Cortex of kidney (tissue), 1 donor: ENCODE results near the gene SRBD1.

Experiments
- DNase-seq: peaks from one replicate; lab custom pipeline; 2025; lab: John Stamatoyannopoulos, UW

SRBD1 gene

DNA sequence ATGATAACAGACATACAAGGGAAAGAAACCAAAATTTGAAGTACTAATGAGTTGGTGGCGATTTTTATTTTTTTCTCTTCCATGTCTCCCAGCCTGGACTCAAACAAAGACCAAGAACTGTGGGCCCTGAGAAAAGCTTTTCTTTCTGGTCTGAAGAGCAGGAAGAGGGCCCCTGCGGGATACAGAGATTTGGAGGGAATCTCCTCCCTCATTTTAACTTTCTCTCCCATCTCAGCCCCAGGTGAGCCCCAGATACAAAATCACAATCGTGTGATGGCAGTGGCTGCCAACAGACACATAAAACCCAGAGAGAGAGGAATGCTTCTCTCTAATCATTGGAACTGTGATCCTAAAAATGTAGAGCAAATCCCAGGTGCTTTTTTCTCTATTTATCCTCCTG is 20.9 kb upstream of the SRBD1 start:
- no peak for DNase-seq

DNA sequence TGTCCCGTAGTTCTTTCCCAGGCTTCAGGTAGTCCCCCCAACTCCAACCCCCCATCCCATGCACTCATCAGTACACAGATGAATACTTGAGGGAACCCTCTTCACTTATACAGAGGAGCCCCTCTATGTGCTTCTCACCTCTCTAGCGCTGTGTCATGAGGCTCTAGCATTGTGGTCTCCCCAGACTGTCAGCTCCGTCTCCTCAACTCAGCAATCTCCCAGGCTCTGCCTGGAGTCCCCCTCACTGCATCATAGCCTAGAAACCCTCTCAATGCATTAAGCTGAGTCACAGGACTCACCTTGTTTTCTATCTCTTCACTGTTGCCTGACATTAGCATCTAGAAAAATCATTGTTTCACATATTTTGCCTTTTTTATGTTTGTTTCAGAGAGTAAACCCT is 20.3 kb upstream of the SRBD1 start:
- DNase-seq = no peak

DNA sequence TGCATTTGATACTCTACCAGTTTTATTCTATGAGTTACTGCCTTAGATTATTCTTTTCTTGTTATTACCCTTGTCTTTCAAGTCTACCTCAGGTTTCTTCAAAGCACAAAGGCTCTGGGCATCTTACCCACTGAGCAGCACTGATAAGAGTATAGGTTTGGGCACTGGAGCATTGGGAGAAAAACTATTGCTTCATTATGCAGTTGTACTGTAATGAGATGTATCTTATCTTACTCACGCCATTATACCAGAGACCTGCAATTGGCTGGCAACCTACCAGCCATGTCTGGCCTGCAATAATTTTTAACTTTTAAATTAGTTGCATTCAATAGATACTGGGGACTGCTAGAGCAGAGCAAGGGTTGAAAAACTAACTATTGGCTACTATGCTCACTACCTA is 18.9 kb upstream of the SRBD1 start:
- DNase-seq = no peak

DNA sequence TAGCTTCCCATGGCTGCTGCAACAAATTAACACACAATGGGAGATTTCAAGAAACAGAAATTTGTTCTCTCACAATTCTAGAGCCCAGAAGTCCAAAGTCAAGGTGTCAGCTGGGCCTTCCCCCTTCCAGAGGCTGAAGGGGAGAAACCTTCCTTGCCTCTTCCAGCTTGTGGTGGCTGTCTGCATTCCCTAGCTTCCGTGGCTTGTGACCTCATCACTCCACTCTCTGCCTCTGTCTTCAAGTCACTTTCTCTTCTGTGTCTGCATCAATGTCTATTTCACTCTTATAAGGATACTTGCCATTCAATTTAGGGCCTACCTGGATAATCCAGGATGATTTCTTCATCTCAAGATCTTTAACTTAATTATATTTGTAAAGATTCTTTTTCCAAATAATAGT is 16.8 kb upstream of the SRBD1 start:
- no peak for DNase-seq

DNA sequence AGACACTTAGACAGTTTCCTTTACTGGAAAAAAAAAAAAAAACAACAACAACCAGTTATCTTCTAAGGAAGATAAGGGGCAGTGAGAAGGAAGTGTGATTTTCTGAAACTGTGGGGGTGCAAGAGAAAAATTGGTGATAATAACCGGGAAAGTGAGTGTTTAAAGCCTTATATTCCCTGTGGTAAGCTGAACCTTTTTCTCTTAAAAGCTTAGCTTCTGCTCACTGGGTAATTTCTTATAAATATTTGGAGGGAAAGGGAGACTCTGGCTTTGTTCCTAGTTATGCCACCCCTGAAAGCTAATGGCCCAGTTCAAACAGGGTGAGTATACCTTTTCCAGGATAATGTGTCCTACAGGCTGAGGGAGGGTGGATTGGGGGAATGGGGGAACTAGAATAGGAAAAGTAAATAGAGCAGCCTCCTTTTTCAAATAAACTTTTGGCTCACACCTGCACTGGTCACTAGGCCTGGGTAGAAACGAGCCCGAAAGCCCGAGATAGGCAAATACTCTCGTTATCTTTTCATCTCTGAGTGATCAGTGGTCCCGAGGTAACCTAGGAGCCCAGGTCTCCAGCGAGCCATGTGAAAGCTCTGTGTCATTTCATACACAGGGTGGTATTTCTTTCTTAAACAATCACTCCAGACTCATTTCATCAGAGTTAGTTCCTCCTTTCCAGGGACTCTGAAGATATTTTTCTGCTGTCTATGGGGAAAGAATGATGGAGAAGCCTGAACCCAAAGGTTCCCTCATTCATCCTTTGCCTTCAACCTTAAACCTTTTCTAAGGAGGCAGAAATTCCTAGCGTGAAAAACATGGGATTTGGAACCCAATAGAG is 15.5 kb upstream of the SRBD1 start:
- DNase-seq = no peak

DNA sequence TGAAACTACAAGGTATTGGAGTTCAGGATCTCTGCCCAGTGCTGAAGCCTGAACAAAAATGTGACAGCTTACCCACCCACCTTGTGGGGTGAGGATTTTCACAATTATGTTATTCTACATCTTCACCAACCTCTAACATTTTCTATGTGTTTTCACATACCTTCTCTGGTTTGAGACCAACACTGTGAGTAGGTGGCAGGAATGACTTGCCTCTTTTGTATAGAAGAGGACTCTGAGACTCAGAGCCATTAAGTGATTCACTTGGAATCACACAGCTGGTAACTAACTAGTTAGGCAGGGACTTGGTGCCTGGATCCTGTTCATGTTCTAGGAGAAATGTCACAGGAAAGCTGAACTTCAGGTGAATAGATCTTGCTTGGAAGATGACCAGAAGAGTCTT is 14.8 kb upstream of the SRBD1 start:
- DNase-seq = no peak

DNA sequence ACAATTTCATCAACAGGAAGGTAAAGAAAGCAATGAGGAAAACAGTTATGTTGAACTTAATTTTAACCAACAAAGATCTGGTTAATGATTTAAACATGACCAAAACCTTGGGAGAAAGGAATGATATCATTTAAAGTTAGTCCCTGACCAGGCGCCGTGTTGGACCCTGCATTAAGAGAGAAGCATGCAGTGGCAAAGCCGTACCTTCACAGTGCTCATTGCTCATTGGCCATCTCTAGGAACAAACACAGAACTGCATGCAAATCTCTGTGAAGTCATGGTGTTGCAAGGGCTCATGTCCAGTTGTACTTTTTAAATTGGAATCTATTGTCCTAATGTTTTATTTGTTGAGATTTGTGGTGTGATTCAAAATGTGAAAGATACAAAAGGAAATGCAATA is 12.0 kb upstream of the SRBD1 start:
- no peak for DNase-seq

DNA sequence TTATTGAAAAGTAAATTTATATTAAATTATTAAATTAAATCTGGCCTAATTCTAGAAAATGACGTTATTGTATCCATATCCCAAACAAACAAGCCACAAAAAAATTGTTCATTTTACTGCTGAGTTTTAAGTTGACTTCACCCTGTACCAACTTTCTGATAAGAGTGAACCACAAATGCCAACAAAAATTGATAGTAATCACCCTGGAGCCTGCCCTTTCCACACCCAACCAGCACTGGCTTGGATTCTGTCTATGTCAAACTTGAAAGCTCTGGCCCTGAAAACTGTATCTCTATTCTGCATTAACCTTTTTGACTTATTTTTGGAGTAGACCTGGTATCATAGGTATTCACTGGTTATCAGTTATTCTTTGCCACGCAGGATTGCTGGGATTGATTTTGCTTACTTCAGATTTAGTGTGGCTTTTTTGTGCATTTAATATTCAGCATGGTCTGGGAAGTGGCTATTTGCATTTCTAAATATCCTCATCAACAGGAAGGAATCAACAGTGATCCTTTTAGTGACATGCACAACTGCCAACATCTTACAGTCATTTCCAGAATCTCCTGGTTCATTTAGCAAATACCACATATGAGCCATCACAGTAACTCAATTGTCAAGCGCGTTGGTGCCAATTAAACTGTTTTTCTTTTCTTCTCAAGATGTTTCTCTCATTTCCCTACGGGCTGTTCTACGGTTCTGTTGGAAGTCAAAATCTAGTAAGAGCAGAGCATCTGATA is 11.4 kb upstream of the SRBD1 start:
- no peak for DNase-seq

DNA sequence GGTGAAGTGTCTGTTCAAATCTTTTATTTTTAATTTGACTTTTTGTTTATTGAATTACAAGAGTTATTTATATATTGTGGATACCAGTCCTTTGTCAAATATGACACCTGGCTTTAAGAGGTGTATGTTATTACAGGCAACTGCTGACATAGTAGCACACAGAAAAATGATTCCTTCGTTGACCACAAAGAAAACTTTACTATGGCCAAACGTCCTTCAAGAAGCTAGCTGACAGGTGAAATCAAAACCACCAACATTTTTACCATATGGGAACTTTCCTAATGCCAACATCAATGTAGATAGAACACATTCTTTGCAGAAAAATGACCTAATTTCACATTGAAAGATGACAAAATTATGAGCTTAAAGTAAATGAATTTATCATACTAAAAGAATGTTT is 6.4 kb upstream of the SRBD1 start:
- DNase-seq = no peak

DNA sequence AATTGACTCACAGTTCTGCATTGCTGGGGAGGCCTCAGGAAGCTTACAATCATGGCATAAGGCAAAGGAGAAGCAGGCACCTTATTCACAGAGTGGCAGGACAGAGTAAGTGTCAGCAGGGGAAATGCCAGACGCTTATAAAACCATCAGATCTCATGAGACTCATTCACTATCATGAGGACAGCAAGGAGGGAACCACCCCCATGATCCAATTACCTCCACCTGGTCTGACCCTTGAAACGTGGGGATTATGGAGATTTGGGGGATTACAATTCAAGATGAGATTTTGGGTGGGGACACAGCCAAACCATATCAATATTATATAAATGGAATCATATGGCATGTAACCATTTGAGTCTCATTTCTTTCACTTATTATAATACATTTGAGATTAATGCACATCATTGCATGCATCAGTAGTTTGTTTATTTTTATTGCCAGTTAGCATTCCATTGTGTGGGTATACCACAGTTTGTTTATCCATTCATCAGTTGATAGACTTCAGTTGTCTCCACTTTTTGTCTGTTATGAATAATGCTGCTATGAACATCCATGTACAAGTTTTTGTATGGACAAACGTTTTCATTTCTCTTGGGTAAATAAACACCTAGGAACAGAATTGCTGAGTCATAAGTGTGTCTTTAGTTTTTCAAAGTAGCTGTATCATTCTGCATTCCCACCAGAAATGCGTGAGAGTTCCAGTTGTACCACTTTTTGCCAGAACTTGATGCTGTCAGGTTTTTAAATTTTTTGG is 5.8 kb upstream of the SRBD1 start:
- no peak for DNase-seq

DNA sequence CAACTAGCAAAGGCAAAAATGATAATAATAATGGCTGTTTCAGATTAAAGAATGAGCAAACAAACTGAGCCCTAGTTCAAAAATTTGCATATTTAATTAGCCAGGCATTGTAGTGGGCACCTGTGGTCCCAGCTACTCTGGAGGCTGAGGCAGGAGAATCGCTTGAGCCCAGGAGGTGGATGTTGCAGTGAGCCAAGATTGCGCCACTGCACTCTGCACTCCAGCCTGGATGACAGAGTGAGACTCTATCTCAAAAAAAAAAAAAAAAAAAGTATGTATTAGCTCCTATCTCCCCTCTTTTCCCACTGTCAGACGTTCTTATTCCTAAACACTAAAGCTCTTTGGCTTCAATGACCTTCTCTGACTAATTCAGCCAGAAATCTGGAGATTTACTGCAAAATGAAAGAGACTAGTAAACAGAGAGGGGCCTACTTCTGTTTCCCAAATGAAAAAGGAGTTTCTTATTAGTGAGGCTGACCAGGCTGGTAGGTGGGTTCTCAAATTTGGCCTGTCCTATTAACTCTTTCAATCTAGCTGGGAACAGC is 3.9 kb upstream of the SRBD1 start:
- DNase-seq = no peak

DNA sequence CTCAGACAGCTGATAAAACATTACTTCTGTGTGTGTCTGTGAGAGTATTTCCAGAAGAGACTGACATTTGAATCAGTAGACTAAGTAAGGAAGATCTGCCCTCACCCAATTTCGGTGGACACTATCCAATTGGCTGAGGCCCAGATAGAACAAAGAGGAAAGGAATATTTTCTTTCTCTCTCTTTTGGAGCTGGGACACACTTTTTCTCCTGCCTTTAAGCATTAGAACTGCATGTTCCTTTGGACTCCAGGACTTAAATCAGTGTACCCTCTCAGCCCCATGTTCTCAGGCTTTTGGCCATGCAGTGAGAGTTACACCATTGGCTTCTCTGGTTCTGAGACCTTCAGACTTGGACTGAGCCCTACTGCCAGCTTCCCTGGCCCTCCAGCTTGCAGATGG is 3.3 kb upstream of the SRBD1 start:
- DNase-seq = no peak

DNA sequence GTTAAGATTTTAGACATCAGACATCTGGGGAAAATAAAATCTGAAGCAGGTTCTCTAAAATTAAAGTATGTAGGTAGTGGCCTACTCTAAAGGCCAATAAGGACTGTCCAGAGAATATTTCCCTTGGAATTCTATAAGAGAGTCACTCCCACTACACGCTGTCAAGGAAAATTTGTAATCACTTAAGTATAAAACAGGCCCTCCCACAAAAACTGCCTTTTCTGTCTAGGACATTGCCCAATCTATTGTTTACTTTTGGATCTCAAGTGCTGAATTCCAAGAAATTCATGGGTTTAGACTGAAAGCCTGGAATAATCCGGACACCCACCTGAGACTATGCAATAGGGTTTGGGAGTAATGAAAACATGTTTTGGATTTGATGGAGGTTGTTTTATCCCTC is 1.7 kb upstream of the SRBD1 start:
- DNase-seq = no peak

DNA sequence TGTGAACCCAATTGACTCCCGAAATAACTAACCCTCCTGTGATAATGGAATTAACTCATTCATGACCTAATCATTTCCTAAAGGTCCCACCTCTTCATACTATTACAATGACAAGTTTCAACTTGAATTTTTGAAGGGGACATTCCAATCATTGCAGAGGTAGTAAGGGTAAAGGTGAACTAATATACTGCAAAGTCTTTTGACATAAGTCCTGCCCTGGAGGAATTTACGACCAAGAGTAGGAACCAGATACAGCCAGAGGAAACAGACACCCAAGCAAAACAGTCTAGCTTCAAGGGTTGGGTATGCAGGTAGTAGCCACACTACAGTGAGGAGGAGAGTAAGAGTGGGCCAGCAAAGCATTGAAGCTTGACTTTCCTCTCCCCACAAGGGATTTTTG is 1.2 kb upstream of the SRBD1 start:
- DNase-seq = no peak

DNA sequence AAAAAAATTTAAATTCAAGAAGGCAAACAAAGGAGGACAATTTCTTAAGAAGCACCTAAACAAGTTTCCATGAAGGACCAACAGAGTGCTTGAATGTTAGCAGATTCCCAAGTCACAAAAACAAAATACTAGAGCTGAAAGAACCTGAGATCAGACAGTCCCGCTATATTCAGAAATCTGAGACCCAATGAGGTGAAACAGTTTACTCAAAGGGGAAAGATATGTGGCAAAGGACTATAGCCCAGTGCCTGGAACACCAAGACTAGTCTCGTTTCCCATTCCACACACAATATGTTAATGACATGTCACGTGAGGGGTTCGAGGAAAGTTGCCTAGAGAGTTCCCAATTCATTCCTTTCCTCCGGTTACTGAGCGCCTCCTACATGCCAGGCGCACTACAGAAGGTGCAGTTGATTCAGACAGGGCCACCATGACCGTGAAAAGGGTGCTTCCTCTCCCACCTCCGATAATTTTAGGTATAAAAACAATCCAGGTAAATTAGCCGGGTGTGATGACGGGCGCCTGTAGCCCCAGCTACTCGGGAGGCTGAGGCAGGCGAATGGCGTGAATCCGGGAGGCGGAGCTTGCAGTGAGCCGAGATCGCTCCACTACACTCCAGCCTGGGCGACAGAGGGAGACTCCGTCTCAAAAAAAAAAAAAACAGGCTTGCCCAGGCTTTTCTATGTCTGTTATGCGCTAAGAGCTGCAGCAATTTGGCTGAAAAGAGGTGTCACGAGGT is 617 bp downstream of the SRBD1 start:
- DNase-seq = no peak

DNA sequence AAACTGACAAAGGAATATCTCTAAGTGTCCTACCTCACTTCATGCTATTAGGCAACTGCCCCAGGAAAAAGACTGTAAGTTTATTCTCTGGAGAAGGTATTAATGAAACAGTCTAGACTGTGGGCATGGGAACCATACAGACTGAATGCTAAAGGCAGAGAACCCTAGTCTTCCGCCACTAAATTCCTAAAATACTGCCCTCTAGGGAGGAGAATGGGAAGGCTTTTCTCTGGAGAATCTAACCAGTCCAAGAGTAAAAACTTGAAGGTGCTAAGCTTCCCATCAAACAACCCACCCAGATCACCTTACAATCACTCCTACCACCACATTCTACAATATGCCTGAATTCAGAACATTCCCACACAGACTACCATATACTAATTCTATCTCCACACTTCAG is 3.4 kb downstream of the SRBD1 start:
- DNase-seq = no peak

DNA sequence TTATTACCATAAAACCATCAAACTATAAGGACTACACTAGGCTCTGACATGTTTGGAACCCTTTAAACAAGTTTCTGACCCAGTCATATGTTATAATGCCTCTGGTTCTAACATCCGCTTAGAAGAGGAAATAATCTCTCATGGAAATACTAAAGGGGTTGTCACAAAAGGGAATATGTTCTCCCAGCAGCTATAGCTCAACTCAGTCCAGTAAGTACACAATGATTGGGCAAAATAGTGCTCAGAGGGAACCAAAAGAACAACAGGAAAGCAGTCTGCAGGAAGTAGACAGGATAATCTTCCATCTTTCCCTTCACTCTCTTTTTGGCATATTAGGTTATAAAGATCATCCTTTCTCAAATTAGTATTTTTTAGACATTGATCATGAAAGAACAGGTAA is 4.3 kb downstream of the SRBD1 start:
- no peak for DNase-seq

DNA sequence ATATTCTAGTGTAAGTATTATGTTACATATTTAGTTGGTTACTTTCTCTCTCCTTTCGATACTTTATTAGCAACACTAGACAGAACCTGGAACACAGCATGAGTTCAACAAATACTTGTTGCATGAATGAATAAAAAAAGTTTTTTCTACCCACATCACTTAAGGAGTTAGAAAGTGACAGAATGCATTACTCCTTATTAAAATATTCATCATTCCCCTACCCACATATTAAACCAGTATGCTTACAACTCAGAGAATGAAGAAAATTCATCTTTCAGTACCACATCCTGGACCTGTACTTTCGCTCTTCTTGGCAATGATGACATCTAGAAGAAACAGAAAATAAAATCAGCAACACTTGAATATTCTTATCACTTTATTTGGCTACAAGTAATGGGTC is 6.0 kb downstream of the SRBD1 start:
- DNase-seq = no peak

DNA sequence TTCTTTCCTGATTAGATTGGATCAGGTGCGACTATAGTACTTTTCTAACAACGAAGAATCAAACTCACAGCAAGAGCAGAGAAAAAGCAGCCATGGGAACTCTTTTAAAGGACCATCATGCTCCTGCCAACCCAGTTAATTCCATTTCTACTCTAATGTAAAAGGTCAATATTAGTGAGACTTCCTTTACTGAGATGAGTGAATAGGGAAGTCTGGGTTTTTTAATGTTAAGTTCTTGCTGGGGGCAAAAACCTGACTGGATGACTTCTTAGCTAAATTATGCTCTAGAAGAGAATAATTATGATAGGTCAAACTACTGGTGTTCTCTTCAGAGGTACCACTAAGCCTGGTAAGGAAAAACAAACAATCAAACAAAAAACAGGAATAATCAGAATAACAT is 8.4 kb downstream of the SRBD1 start:
- no peak for DNase-seq

DNA sequence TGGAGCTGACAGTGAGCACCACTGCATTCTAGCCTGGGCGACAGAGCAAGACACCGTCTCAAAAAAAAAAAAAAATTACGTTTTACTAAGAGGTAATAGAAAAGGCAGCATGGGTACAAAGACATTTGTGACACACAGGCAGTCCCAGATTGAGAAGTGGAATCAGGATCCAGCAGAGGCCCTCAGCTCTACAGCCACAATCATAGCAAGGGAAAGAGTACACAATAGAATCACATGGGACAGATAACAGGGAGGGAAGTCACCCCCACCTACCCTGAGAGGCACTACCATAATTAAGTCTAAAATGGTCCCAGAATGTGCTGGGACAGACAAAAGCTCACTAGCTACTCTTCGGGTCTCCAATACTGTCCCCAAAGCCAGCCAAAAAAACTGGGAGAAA is 12.5 kb downstream of the SRBD1 start:
- DNase-seq = no peak

DNA sequence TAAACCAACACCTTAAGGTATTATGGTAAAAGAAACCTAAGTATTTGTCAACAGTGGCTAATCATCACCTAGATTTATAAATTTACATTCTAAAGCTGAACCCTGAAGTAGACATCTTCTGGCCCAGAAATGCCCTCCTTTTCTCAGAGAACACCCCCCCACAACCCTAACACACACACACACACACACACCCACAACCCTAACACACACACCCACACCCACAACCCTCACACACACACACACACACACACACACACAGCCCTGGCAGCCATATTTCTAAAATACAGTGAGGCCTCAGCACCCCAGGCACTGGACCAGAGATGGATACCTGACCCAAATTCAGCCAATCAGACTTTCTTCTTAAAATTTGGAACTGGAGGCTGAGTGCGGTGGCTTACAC is 14.3 kb downstream of the SRBD1 start:
- DNase-seq = no peak
